HepG2 (cell line): ENCODE measurements around the gene TOPBP1. TPM values are rescaled to one million over a fixed set of nuclear protein-coding genes. Genes with fewer than 3 reads are reported as not detected.
A peak's percentile ranks its signal among the peaks of the same experiment; 100 is the strongest.

Source experiments
- ARID3A ChIP-seq: IDR thresholded peaks from 2 replicates; pipeline ENCODE4 v1.6.1; 2012; ENCODE audit warnings: low read depth, low read length, improper control_type of control experiment
- DRAP1 ChIP-seq: IDR thresholded peaks from 2 replicates; pipeline ENCODE4 v1.6.1; 2016; ENCODE audit warnings: missing genetic modification reagents, missing compliant biosample characterization
- ELF1 ChIP-seq: sonication (generic); formaldehyde crosslinking; IDR thresholded peaks from 2 replicates; pipeline ENCODE4 v1.4.0; 2020; ENCODE audit warnings: missing genetic modification reagents
- FOSL1 ChIP-seq: sonication (generic); formaldehyde crosslinking; IDR thresholded peaks from 2 replicates; pipeline ENCODE4 v1.9.0; 2021; ENCODE audit warnings: missing genetic modification reagents, borderline replicate concordance
- GLMP ChIP-seq: sonication (generic); formaldehyde crosslinking; IDR thresholded peaks from 2 replicates; pipeline ENCODE4 v1.9.0; 2021; ENCODE audit warnings: missing genetic modification reagents, mild to moderate bottlenecking, borderline replicate concordance
- NCOA2 ChIP-seq: sonication (generic); formaldehyde crosslinking; IDR thresholded peaks from 2 replicates; pipeline ENCODE4 v1.8.0; 2022; ENCODE audit warnings: inconsistent platforms
- PHF21A ChIP-seq: sonication (generic); formaldehyde crosslinking; IDR thresholded peaks from 2 replicates; pipeline ENCODE4 v1.5.0; 2020; ENCODE audit warnings: mild to moderate bottlenecking, missing genetic modification reagents
- PPARG ChIP-seq: conservative IDR thresholded peaks from 2 replicates; pipeline ENCODE4 v1.6.1; 2016; ENCODE audit warnings: missing biosample characterization, missing genetic modification reagents
- RBAK ChIP-seq: sonication (generic); formaldehyde crosslinking; IDR thresholded peaks from 2 replicates; pipeline ENCODE4 v1.5.1; 2020; ENCODE audit warnings: mild to moderate bottlenecking, missing genetic modification reagents
- SALL1 ChIP-seq: sonication (generic); formaldehyde crosslinking; IDR thresholded peaks from 2 replicates; pipeline ENCODE4 v1.8.0; 2022; ENCODE audit warnings: mild to moderate bottlenecking, missing genetic modification reagents
- SKI ChIP-seq: fragments of 450-650 bp; IDR thresholded peaks from one replicate; pipeline ENCODE4 v1.6.1; 2018; ENCODE audit warnings: mild to moderate bottlenecking; ENCODE audit not compliant: partially characterized antibody
- SOX13 ChIP-seq, 3 experiments: fragments of 450-650 bp in 1 of 3; sonication (generic) in 1 of 3; formaldehyde crosslinking in 1 of 3; IDR thresholded peaks in 2 of 3; conservative IDR thresholded peaks in 1 of 3; 2 replicates each; pipeline versions ENCODE4 v1.5.0 to v1.6.1; 2016 to 2020; ENCODE audit warnings: antibody characterized with exemption in 1 of 3, mild to moderate bottlenecking in 1 of 3, missing compliant biosample characterization in 1 of 3, missing genetic modification reagents in 1 of 3, moderate library complexity in 1 of 3
- ZBED4 ChIP-seq: sonication (generic); formaldehyde crosslinking; IDR thresholded peaks from 2 replicates; pipeline ENCODE4 v1.4.0; 2020; ENCODE audit warnings: missing genetic modification reagents, borderline replicate concordance
- ZBTB43 ChIP-seq: sonication (generic); formaldehyde crosslinking; conservative IDR thresholded peaks from 2 replicates; pipeline ENCODE4 v1.4.0; 2020; ENCODE audit warnings: missing genetic modification reagents
- ZNF180 ChIP-seq: sonication (generic); formaldehyde crosslinking; IDR thresholded peaks from 2 replicates; pipeline ENCODE4 v1.4.0; 2020; ENCODE audit warnings: low read depth, missing genetic modification reagents, borderline replicate concordance
- ZNF232 ChIP-seq: sonication (generic); formaldehyde crosslinking; IDR thresholded peaks from 2 replicates; pipeline ENCODE4 v1.4.0; 2020; ENCODE audit warnings: missing genetic modification reagents, borderline replicate concordance
- ZNF350 ChIP-seq: sonication (generic); formaldehyde crosslinking; IDR thresholded peaks from 2 replicates; pipeline ENCODE4 v1.4.0; 2020; ENCODE audit warnings: mild to moderate bottlenecking, low read depth, missing genetic modification reagents, borderline replicate concordance
- polyA plus RNA-seq, 8 experiments: library from polyadenylated mRNA; depleted of rRNA in 3 of 8; stranded (reverse) in 7 of 8; unstranded in 1 of 8; fragments of >200 nt; fragmentation: Illumina TruSeq in 4 of 8; extraction: Trizol in 4 of 8; gene quantifications; 2 replicates each; pipeline versions ENCODE4 v1.2.1 to v1.2.3, GENCODE V29; 2011 to 2016; ENCODE audit warnings: low read depth in 4 of 8, missing spikeins in 1 of 8, mixed read lengths in 1 of 8; ENCODE audit not compliant: insufficient read depth in 1 of 8
- total RNA-seq, 5 experiments: library from RNA; depleted of rRNA; stranded (reverse); fragments of >200 nt; fragmentation: Illumina TruSeq; extraction: Trizol; gene quantifications; 2 replicates each; pipeline ENCODE4 v1.2.3, GENCODE V29; 2016; ENCODE audit warnings: low read depth in 1 of 5

Gene TOPBP1
- total and polyA plus RNA-seq, 2 of the 13 experiments (the other 11 are each of a cell fraction or from before 2014, with no cell fraction given): 24.3 to 42.9 TPM

GRCh38 chr3:133703915-133704314, 42.2 kb upstream of the TOPBP1 start (continued):
- peak; percentile 36; the same call in 1 of the 2 replicates for TF ChIP-seq ZBED4 (CRISPR knock-in tag)
- no peak for TF ChIP-seq RBAK
- TF ChIP-seq SALL1 (CRISPR knock-in tag): peak; percentile 98
- 0 out of 2 replicates have a peak, but pooled peaks have one; percentile 27 for TF ChIP-seq PPARG (CRISPR knock-in tag)
- TF ChIP-seq SOX13 (IDR thresholded peaks at IDR 0.05): no peak
- peak in 1 of 2 experiments; percentile 82; a peak in 2 of 4 replicates for TF ChIP-seq SOX13 (CRISPR knock-in tag; conservative IDR thresholded peaks at IDR 0.05 in 1 of 2, IDR thresholded peaks at IDR 0.05 in 1 of 2)
- TF ChIP-seq ELF1 (CRISPR knock-in tag): 0 out of 2 replicates have a peak, but pooled peaks have one; percentile 34
- no peak for TF ChIP-seq ZNF180
- TF ChIP-seq ARID3A: peak; percentile 59
- TF ChIP-seq ZBTB43 (CRISPR knock-in tag): 0 out of 2 replicates have a peak, but pooled peaks have one; percentile 34
- TF ChIP-seq DRAP1 (CRISPR knock-in tag): no peak
- peak; percentile 76 for TF ChIP-seq SKI
- TF ChIP-seq NCOA2 (CRISPR knock-in tag): peak; percentile 70; the same call in 1 of the 2 replicates
- no peak for TF ChIP-seq GLMP (CRISPR knock-in tag)
- TF ChIP-seq FOSL1 (CRISPR knock-in tag): 0 out of 2 replicates have a peak, but pooled peaks have one; percentile 17
- 0 out of 2 replicates have a peak, but pooled peaks have one; percentile 55 for TF ChIP-seq ZNF350
- TF ChIP-seq PHF21A (CRISPR knock-in tag): peak; percentile 39; the same call in 1 of the 2 replicates
- peak; percentile 69; the same call in 1 of the 2 replicates for TF ChIP-seq ZNF232 (CRISPR knock-in tag)
